ENCODE measurements around the gene CLDN19. TPM values are rescaled to one million over a fixed set of nuclear protein-coding genes. Genes with fewer than 3 reads are reported as not detected.
"Not testable (repeated sequence)": the region's sequence is repeated elsewhere in the genome, so short reads cannot be mapped to it uniquely, and the experiment has no call there.

Gene CLDN19
- total RNA-seq, 1 experiment from 2014 or later: 0.05 TPM

GRCh38 chr1:42730988-42731387 is 9.0 kb downstream of the CLDN19 start:
- intact Hi-C loops (cut with micrococcal nuclease; ENCODE audit: unreplicated experiment) (loop anchor here (10.0 kb wide), 1 partner anchor 156 kb away; no protein-coding TSS in a partner anchor), in situ Hi-C loops (cut with HindIII; ENCODE audit: low pct_unique_long_range_greater_than_20kb, low sequenced_read_pairs) (no loop called here)
- Histone ChIP-seq H3K9me3 (ENCODE audit: control insufficient read depth, insufficient read depth, low read depth, low read length) (no peaks in the 10 kb centered on the region), H3K27me3 (ENCODE audit: control insufficient read depth, insufficient read depth, low read length) (no peaks in the 10 kb centered on the region), H3K36me3 (ENCODE audit: control insufficient read depth, insufficient read depth, low read length) (no peaks in the 10 kb centered on the region), H3K4me3 (ENCODE audit: low read depth in 2 of 2, low read length in 2 of 2) (no peak overlapping the region), H3K4me1 (ENCODE audit: control insufficient read depth, insufficient read depth, low read length) (no peaks in the 10 kb centered on the region), H3K27ac (ENCODE audit: low read length) (no peak overlapping the region)
- ChIA-PET CTCF (interaction anchor here (0.7 kb wide), 1 partner anchor 22 kb away, joined by 4 read pairs; no protein-coding TSS in a partner anchor), POLR2A (no interaction called here)
- ATAC-seq (no peak), DNase-seq (ENCODE audit: low read depth, low spot score) (peak; percentile 13)
- TF ChIP-seq TCF7L2 (IDR thresholded peaks at IDR 0.05; ENCODE audit: low read depth, low read length) (no peak), REST (IDR thresholded peaks at IDR 0.05; ENCODE audit: insufficient read depth in 1 of 2, low read depth in 2 of 2, low read length in 1 of 2) (no peak), SIN3A (IDR thresholded peaks at IDR 0.05; ENCODE audit: borderline replicate concordance, insufficient read depth, low read depth, low read length) (no peak), POLR2AphosphoS5 (IDR thresholded peaks at IDR 0.05; ENCODE audit: low read depth, low read length) (no peak)
- TF ChIP-seq, protein P1, sequence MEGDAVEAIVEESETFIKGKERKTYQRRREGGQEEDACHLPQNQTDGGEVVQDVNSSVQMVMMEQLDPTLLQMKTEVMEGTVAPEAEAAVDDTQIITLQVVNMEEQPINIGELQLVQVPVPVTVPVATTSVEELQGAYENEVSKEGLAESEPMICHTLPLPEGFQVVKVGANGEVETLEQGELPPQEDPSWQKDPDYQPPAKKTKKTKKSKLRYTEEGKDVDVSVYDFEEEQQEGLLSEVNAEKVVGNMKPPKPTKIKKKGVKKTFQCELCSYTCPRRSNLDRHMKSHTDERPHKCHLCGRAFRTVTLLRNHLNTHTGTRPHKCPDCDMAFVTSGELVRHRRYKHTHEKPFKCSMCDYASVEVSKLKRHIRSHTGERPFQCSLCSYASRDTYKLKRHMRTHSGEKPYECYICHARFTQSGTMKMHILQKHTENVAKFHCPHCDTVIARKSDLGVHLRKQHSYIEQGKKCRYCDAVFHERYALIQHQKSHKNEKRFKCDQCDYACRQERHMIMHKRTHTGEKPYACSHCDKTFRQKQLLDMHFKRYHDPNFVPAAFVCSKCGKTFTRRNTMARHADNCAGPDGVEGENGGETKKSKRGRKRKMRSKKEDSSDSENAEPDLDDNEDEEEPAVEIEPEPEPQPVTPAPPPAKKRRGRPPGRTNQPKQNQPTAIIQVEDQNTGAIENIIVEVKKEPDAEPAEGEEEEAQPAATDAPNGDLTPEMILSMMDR (IDR thresholded peaks at IDR 0.05): no peak; the same call in 1 of the 2 replicates
- no TSS peak for BruUV-seq (replicated peaks)

DNA sequence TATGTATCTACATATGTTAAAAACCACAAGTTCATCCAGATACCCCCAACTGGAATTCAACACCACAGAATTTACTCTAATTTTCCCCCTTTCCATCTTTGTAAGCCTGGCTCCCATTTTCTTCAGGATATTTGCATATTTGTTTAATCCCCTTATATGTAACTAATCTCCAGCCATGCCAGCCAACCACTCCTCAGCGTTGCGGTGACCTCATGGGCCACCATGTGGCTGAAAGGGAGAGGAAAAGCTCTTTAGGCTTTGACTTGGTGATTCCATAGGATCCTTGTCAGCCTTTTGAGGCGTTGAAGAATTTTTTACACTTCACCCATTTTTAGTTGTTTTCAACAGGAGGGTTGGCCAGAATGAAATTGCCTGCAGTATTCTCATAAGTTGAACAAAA is 10.0 kb downstream of the CLDN19 start:
- POLR2A ChIA-PET: interaction anchor here (0.6 kb wide), 1 partner anchor 53 kb away, joined by 3 read pairs; no protein-coding TSS in a partner anchor
- DNase-seq (ENCODE audit: low read depth, low spot score) (no peak), ATAC-seq (0 out of 2 replicates have a peak, but pooled peaks have one; percentile 53)
- CTCF ChIA-PET: no interaction called here
- BruUV-seq (replicated peaks): no TSS peak
- Histone ChIP-seq H3K27me3 (ENCODE audit: control insufficient read depth, insufficient read depth, low read length) (no peaks in the 10 kb centered on the region), H3K27ac (ENCODE audit: low read length) (no peak overlapping the region), H3K4me3 (ENCODE audit: low read depth in 2 of 2, low read length in 2 of 2) (no peak overlapping the region), H3K36me3 (ENCODE audit: control insufficient read depth, insufficient read depth, low read length) (no peaks in the 10 kb centered on the region), H3K4me1 (ENCODE audit: control insufficient read depth, insufficient read depth, low read length) (no peaks in the 10 kb centered on the region), H3K9me3 (ENCODE audit: control insufficient read depth, insufficient read depth, low read depth, low read length) (no peaks in the 10 kb centered on the region)
- TF ChIP-seq SIN3A (IDR thresholded peaks at IDR 0.05; ENCODE audit: borderline replicate concordance, insufficient read depth, low read depth, low read length) (no peak), REST (IDR thresholded peaks at IDR 0.05; ENCODE audit: insufficient read depth in 1 of 2, low read depth in 2 of 2, low read length in 1 of 2) (no peak), TCF7L2 (IDR thresholded peaks at IDR 0.05; ENCODE audit: low read depth, low read length) (no peak), POLR2AphosphoS5 (IDR thresholded peaks at IDR 0.05; ENCODE audit: low read depth, low read length) (no peak)
- TF ChIP-seq, protein P1 (IDR thresholded peaks at IDR 0.05): no peak
- intact Hi-C loops (cut with micrococcal nuclease; ENCODE audit: unreplicated experiment) (loop anchor here (10.0 kb wide), 1 partner anchor 155 kb away; no protein-coding TSS in a partner anchor), in situ Hi-C loops (cut with HindIII; ENCODE audit: low pct_unique_long_range_greater_than_20kb, low sequenced_read_pairs) (no loop called here)

DNA sequence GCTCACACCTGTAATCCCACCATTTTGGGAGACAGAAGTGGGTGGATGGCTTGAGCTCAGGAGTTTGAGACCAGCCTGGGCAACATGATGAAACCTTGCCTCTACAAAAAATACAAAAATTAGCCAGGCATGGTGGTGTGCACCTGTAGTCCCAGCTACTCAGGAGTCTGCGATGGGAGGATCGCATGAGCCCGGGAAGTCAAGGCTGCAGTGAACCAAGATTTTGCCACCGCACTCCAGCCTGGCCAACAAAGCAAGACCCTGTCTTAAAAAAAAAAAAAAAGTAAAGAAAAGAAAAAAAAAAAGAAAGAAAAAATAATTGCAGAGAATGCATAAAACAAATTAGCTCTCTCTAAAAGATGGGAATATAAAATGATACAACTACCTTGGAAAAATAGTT is 14.2 kb downstream of the CLDN19 start:
- H3K36me3 ChIP-seq (ENCODE audit: control insufficient read depth, insufficient read depth, low read length); CTCF ChIA-PET; H3K4me3 ChIP-seq (ENCODE audit: low read depth in 2 of 2, low read length in 2 of 2); BruUV-seq (replicated peaks); ATAC-seq; intact Hi-C loops (cut with micrococcal nuclease; ENCODE audit: unreplicated experiment); DNase-seq (ENCODE audit: low read depth, low spot score); H3K4me1 ChIP-seq (ENCODE audit: control insufficient read depth, insufficient read depth, low read length); H3K27ac ChIP-seq (ENCODE audit: low read length); H3K9me3 ChIP-seq (ENCODE audit: control insufficient read depth, insufficient read depth, low read depth, low read length); in situ Hi-C loops (cut with HindIII; ENCODE audit: low pct_unique_long_range_greater_than_20kb, low sequenced_read_pairs); H3K27me3 ChIP-seq (ENCODE audit: control insufficient read depth, insufficient read depth, low read length): not testable (repeated sequence)
- POLR2A ChIA-PET: interaction anchor here (0.6 kb wide), 1 partner anchor 68 kb away, joined by 3 read pairs; no protein-coding TSS in a partner anchor
